Naive thymus-derived CD4-positive, alpha-beta T cell (primary cell): ENCODE data around the gene ADARB1. TPM values are rescaled to one million over a fixed set of nuclear protein-coding genes. Genes with fewer than 3 reads are reported as not detected.
A peak's percentile ranks its signal among the peaks of the same experiment; 100 is the strongest.

Experiments
- ATAC-seq: fragments of 150-1000 bp; cut with Tn5 transposase; 2 replicates; pipeline ENCODE4 v1.10.0; 2021; ENCODE audit warnings: mild to moderate bottlenecking, moderate library complexity
- CTCF ChIA-PET: fragments of 350-600 bp; sonication (Branson Sonifier 250); formaldehyde crosslinking; loops from one replicate; lab custom pipeline; 2021; ENCODE audit warnings: antibody characterized with exemption; lab: Charles Lee
- POLR2A ChIA-PET: fragments of 350-600 bp; sonication (Branson Sonifier 250); formaldehyde crosslinking; loops from one replicate; lab custom pipeline; 2021; ENCODE audit warnings: antibody characterized with exemption, inconsistent platforms; lab: Charles Lee
- DNase-seq, 9 donors: peaks; one replicate each; pipeline versions ENCODE4 v3.0.0 to v3.0.0-alpha.2; 2020 to 2022; ENCODE audit warnings: mixed read lengths in 1 of 9
- H3K27ac ChIP-seq: one replicate; pipeline ENCODE4 v1.7.0; 2013; ENCODE audit warnings: mild to moderate bottlenecking, low read depth, low read length, moderate library complexity
- H3K27me3 ChIP-seq, 2 donors: one replicate each; pipeline ENCODE4 v1.7.0; 2013; ENCODE audit warnings: low read length in 2 of 2, mild to moderate bottlenecking in 2 of 2, moderate library complexity in 2 of 2; ENCODE audit not compliant: control insufficient read depth in 2 of 2, insufficient read depth in 2 of 2
- H3K36me3 ChIP-seq, 3 experiments: 1 replicate in 2 of 3; 2 replicates in 1 of 3; pipeline ENCODE4 v1.7.0; 2013; ENCODE audit warnings: low read length in 3 of 3, mild to moderate bottlenecking in 3 of 3, moderate library complexity in 1 of 3; ENCODE audit not compliant: insufficient read depth in 3 of 3, control insufficient read depth in 2 of 3
- H3K4me1 ChIP-seq, 2 donors: one replicate each; pipeline ENCODE4 v1.7.0; 2013; ENCODE audit warnings: low read length in 2 of 2, mild to moderate bottlenecking in 2 of 2, moderate library complexity in 1 of 2; ENCODE audit not compliant: control insufficient read depth in 2 of 2, insufficient read depth in 2 of 2
- H3K4me3 ChIP-seq: 2 replicates; pipeline ENCODE4 v1.7.0; 2013; ENCODE audit warnings: mild to moderate bottlenecking, low read length
- H3K9me3 ChIP-seq, 3 experiments: 1 replicate in 2 of 3; 2 replicates in 1 of 3; pipeline ENCODE4 v1.7.0; 2013; ENCODE audit warnings: low read length in 3 of 3; ENCODE audit not compliant: control insufficient read depth in 2 of 3
- H3K27ac Mint-ChIP-seq, 9 donors: one replicate each; pipeline ENCODE4 v1.8.0; 2020 to 2022; ENCODE audit warnings: mixed read lengths in 9 of 9, mild to moderate bottlenecking in 8 of 9, moderate library complexity in 5 of 9, inconsistent platforms in 2 of 9
- H3K27me3 Mint-ChIP-seq, 5 donors: one replicate each; pipeline ENCODE4 v1.8.0; 2021 to 2022; ENCODE audit warnings: mixed read lengths in 5 of 5, mild to moderate bottlenecking in 1 of 5
- H3K36me3 Mint-ChIP-seq, 5 donors: one replicate each; pipeline ENCODE4 v1.8.0; 2020 to 2022; ENCODE audit warnings: mixed read lengths in 5 of 5, mild to moderate bottlenecking in 3 of 5, inconsistent platforms in 1 of 5
- H3K4me1 Mint-ChIP-seq, 7 donors: one replicate each; pipeline ENCODE4 v1.8.0; 2020 to 2022; ENCODE audit warnings: mixed read lengths in 7 of 7, mild to moderate bottlenecking in 3 of 7, inconsistent platforms in 1 of 7
- H3K4me3 Mint-ChIP-seq, 10 donors: one replicate each; pipeline ENCODE4 v1.8.0; 2020 to 2022; ENCODE audit warnings: mild to moderate bottlenecking in 10 of 10, mixed read lengths in 10 of 10, moderate library complexity in 6 of 10, inconsistent platforms in 2 of 10
- H3K9me3 Mint-ChIP-seq, 11 donors: one replicate each; pipeline ENCODE4 v1.8.0; 2020 to 2022; ENCODE audit warnings: mixed read lengths in 11 of 11, mild to moderate bottlenecking in 4 of 11, inconsistent platforms in 1 of 11, moderate library complexity in 1 of 11
- intact Hi-C, 2 donors: fragments of 100-400 bp; cut with micrococcal nuclease; formaldehyde crosslinking; loops; one replicate each; pipeline ENCODE4 v1.15.1; 2023
- polyA plus RNA-seq, 2 donors: library from polyadenylated mRNA; unstranded; fragments of 300-500 nt; fragmentation: Illumina TruSeq; gene quantifications; one replicate each; pipeline ENCODE4 v1.2.3, GENCODE V29; 2021
- total RNA-seq, 6 experiments: library from RNA in 5 of 6; stranded (reverse) in 5 of 6; gene quantifications; 1 replicate in 5 of 6; 2 replicates in 1 of 6; pipeline ENCODE4 v1.2.3 and lab custom pipeline; 2021 to 2026

ADARB1 gene
- total and polyA plus RNA-seq, 7 experiments from 2014 or later = 6.2 to 52.2 (median 38.4) TPM

DNA sequence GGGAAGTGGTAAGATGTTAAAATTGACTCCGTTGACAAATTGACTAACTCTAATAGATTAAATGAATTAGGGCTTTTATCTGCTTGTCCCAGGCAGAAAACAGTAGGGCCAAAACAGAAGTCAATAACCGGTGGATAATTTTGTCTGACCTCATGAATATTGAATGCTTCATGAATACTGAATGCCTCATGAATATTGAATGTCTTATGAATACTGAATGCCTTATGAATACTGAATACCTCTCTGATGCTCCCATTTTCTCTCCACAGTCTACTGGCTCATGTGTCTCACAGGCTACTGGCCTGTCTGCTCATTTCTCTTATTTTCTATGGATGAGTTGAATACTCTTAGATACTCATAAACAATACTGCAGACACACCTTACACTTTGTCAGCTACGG is 157.3 kb downstream of the ADARB1 start:
- no peaks in the 10 kb centered on the region for H3K36me3 ChIP-seq
- no peak overlapping the region for H3K27ac ChIP-seq
- Mint-ChIP-seq H3K27me3 (peaks cover 8 to 19% (median 12%) of the 10 kb centered on the region in 5 donors), H3K4me1 (peaks cover 3 to 20% (median 6%) of the 10 kb centered on the region in 7 donors), H3K36me3 (no peaks in the 10 kb centered on the region), H3K4me3 (no peak overlapping the region), H3K9me3 (peaks cover 0 to 2% (median 0%) of the 10 kb centered on the region in 11 donors), H3K27ac (no peak overlapping the region)
- H3K27me3 ChIP-seq = peaks cover 0 to 4% of the 10 kb centered on the region in 2 donors
- POLR2A ChIA-PET = no interaction called here
- DNase-seq (no peak), ATAC-seq (no peak)
- intact Hi-C loops = no loop called here
- H3K4me3 ChIP-seq = no peak overlapping the region
- H3K9me3 ChIP-seq = no peaks in the 10 kb centered on the region
- CTCF ChIA-PET = no interaction called here
- H3K4me1 ChIP-seq = peaks cover 0 to 23% of the 10 kb centered on the region in 2 donors

DNA sequence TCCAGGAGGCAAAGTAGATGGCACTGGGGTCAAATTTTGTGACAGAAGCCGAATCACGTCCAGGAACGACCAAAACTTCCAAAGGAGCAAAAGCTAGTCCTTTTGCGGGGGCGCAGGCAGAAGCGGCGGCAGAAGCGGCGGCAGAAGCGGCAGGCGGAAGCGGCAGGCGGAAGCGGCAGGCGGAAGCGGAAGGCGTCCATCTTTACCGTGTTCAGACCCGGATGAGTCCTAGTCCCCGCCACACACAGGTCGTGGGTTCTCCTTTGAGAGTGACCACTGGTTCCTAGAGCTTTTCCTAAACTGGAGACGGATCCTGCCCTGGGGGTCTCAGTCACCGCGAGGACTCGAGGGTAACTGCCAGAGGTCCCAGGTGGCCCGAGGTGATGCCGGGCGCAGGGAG is 159.7 kb downstream of the ADARB1 start:
- intact Hi-C loops = no loop called here
- H3K9me3 Mint-ChIP-seq = peaks cover 0 to 4% (median 0%) of the 10 kb centered on the region in 11 donors
- H3K27ac ChIP-seq = no peak overlapping the region
- ChIA-PET CTCF (no interaction called here), POLR2A (interaction anchor here (0.8 to 1.1 kb wide), 2 partner anchors 10 to 58 kb away, joined by 3 to 4 read pairs; no protein-coding TSS in a partner anchor)
- DNase-seq (no peak), ATAC-seq (no peak)
- H3K36me3 Mint-ChIP-seq = no peaks in the 10 kb centered on the region
- peaks cover 0 to 3% (median 0%) of the 10 kb centered on the region in 7 donors for H3K4me1 Mint-ChIP-seq
- no peak overlapping the region for H3K4me3 ChIP-seq
- H3K9me3 ChIP-seq = no peaks in the 10 kb centered on the region
- H3K27me3 Mint-ChIP-seq = peaks cover 16 to 34% (median 28%) of the 10 kb centered on the region in 5 donors
- H3K4me3 Mint-ChIP-seq = peak overlapping the region in 3 of 10 donors; percentile 17 to 54 (median 38)
- H3K27me3 ChIP-seq = peaks cover 0 to 4% of the 10 kb centered on the region in 2 donors
- H3K36me3 ChIP-seq = no peaks in the 10 kb centered on the region
- H3K4me1 ChIP-seq = peaks cover 0 to under 1% of the 10 kb centered on the region in 2 donors
- no peak overlapping the region for H3K27ac Mint-ChIP-seq

DNA sequence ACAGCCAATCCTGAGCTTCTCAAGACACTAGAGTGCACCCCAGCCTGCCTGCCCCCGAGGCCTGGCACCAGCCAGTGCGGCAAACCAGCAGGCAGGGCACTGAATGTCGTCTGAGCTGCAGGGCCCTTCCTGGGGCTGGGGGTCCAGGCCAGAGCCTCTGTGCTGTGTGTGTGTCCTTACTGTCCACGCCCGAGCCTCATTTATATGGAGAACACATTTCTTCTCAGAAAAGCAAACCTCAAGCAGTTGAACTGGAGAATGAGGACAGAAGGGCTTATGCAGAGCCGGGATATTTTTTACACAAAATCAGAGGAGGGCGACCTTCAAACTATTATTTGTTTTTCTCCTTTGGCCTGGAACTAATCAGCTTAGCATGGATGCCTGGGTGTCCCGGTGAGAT is 160.6 kb downstream of the ADARB1 start:
- Mint-ChIP-seq H3K4me3 (peak overlapping the region in 1 of 10 donors; percentile 54), H3K27ac (no peak overlapping the region), H3K9me3 (peaks cover 0 to 4% (median 0%) of the 10 kb centered on the region in 11 donors), H3K36me3 (no peaks in the 10 kb centered on the region), H3K27me3 (peaks cover 16 to 40% (median 28%) of the 10 kb centered on the region in 5 donors), H3K4me1 (peaks cover 0 to 3% (median 0%) of the 10 kb centered on the region in 7 donors)
- H3K4me1 ChIP-seq = no peaks in the 10 kb centered on the region
- H3K9me3 ChIP-seq = no peaks in the 10 kb centered on the region
- H3K36me3 ChIP-seq = no peaks in the 10 kb centered on the region
- POLR2A ChIA-PET = no interaction called here
- H3K27me3 ChIP-seq = peaks cover 0 to 4% of the 10 kb centered on the region in 2 donors
- ATAC-seq = no peak
- intact Hi-C loops = no loop called here
- H3K27ac ChIP-seq = no peak overlapping the region
- CTCF ChIA-PET = no interaction called here
- DNase-seq = no peak
- H3K4me3 ChIP-seq = no peak overlapping the region

DNA sequence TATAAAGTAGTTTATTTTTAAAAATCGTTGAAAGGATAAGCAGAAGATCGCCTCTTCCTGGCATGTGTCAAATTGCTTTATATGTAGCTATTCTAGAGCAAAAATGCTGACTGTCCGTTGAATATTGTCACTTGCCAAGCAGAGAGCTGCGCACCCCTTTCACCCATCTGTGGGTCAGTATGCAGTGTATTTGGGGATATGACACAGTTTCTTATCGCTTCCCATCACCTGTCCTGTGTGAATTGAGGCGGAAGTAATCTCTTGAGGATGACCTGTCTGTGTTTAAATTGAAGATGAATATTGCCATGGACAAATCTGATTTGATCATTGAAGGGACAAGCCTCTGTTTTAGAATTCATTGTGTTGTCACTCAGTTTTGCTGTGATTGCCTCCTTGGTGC is 161.1 kb downstream of the ADARB1 start:
- peaks cover 0 to 3% (median 0%) of the 10 kb centered on the region in 7 donors for H3K4me1 Mint-ChIP-seq
- ChIA-PET CTCF (no interaction called here), POLR2A (no interaction called here)
- Histone ChIP-seq H3K4me1 (no peaks in the 10 kb centered on the region), H3K4me3 (no peak overlapping the region), H3K36me3 (no peaks in the 10 kb centered on the region), H3K27me3 (peaks cover 0 to 4% of the 10 kb centered on the region in 2 donors), H3K9me3 (no peaks in the 10 kb centered on the region), H3K27ac (no peak overlapping the region)
- H3K9me3 Mint-ChIP-seq = peaks cover 0 to 4% (median 0%) of the 10 kb centered on the region in 11 donors
- DNase-seq (no peak), ATAC-seq (no peak)
- H3K36me3 Mint-ChIP-seq = no peaks in the 10 kb centered on the region
- peaks cover 16 to 43% (median 28%) of the 10 kb centered on the region in 5 donors for H3K27me3 Mint-ChIP-seq
- no peak overlapping the region for H3K4me3 Mint-ChIP-seq
- intact Hi-C loops = no loop called here
- peak overlapping the region in 1 of 9 donors; percentile 35 for H3K27ac Mint-ChIP-seq

DNA sequence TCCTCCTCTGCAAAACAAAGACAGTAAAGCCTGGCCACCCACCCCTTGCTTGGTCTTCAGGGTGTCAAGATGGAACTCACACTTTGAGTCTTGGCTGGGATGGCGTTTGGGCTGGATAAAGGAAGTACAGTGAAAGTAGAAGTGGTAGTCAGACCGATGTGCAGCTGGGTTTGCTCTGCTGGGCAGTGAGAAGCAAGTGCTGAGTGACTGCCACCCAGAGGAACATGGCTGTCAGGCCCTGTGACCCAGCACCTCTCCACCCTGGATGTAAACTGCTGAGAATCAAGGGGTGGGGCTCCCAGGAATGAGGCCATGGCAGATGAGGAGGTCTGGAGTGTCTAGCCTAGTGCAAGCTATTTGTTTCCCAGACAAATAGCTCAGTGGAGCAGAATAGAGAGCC is 162.1 kb downstream of the ADARB1 start:
- Mint-ChIP-seq H3K4me1 (peaks cover 0 to 3% (median 0%) of the 10 kb centered on the region in 7 donors), H3K27ac (no peak overlapping the region), H3K9me3 (peaks cover 0 to 7% (median 2%) of the 10 kb centered on the region in 11 donors), H3K27me3 (peaks cover 16 to 51% (median 31%) of the 10 kb centered on the region in 5 donors), H3K4me3 (no peak overlapping the region), H3K36me3 (peaks cover 0 to 1% (median 0%) of the 10 kb centered on the region in 5 donors)
- H3K4me3 ChIP-seq = no peak overlapping the region
- POLR2A ChIA-PET = interaction anchor here (0.5 kb wide), 1 partner anchor 211 kb away, joined by 3 read pairs; no protein-coding TSS in a partner anchor
- DNase-seq (no peak), ATAC-seq (peak; percentile 41)
- CTCF ChIA-PET = interaction anchor here (0.7 kb wide), 1 partner anchor 73 kb away, joined by 3 read pairs; no protein-coding TSS in a partner anchor
- H3K36me3 ChIP-seq = no peaks in the 10 kb centered on the region
- H3K27ac ChIP-seq = no peak overlapping the region
- no peaks in the 10 kb centered on the region for H3K9me3 ChIP-seq
- intact Hi-C loops = no loop called here
- no peaks in the 10 kb centered on the region for H3K4me1 ChIP-seq
- peaks cover 0 to 6% of the 10 kb centered on the region in 2 donors for H3K27me3 ChIP-seq

DNA sequence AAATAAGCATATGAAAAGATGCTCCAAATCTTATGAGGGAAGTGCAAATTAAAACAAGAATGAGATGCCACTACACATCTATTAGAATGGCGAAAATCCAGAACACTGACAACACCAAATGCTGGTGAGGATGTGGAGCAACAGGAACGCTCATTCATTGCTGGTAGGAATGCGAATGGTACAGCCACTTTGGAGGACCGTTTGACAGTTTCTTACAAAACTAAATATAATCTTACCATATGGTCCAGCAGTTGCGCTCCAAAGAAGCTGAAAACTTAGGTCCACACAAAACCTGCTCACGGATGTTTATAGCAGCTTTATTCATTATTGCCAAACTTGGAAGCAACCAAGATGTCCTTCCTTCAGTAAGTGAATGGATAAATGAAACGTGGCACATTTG is 163.0 kb downstream of the ADARB1 start:
- no peaks in the 10 kb centered on the region for H3K36me3 ChIP-seq
- H3K9me3 ChIP-seq = no peaks in the 10 kb centered on the region
- H3K27me3 ChIP-seq = peaks cover 0 to 6% of the 10 kb centered on the region in 2 donors
- Mint-ChIP-seq H3K4me3 (no peak overlapping the region), H3K4me1 (no peaks in the 10 kb centered on the region), H3K27me3 (peaks cover 20 to 48% (median 32%) of the 10 kb centered on the region in 5 donors), H3K36me3 (peaks cover 0 to 1% (median 0%) of the 10 kb centered on the region in 5 donors), H3K27ac (no peak overlapping the region), H3K9me3 (peaks cover 0 to 15% (median 4%) of the 10 kb centered on the region in 11 donors)
- POLR2A ChIA-PET = no interaction called here
- CTCF ChIA-PET = no interaction called here
- intact Hi-C loops = no loop called here
- H3K4me1 ChIP-seq = no peaks in the 10 kb centered on the region
- DNase-seq = no peak
- ATAC-seq = no peak
- no peak overlapping the region for H3K4me3 ChIP-seq
- no peak overlapping the region for H3K27ac ChIP-seq

DNA sequence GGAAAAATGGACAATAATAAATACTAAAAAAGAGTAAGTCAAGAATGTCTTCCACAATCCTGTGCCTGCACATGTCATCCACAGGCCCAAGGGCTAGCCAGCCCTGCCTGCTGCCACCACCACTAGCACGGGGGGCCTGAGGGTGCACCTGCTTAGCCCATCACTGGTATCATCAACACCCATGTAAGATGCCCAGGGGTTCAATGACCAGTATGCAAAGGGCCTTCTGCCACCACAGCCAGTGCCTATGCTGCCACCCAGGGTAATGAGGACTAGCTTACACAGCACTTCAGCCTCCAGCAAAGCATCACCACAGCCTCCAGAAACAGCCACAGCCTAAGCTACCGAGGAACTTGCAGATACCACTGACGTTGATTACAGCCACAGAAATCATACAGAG is 167.0 kb downstream of the ADARB1 start:
- H3K4me3 ChIP-seq = no peak overlapping the region
- peaks cover 0 to 2% of the 10 kb centered on the region in 2 donors for H3K27me3 ChIP-seq
- DNase-seq (no peak), ATAC-seq (no peak)
- H3K4me1 Mint-ChIP-seq = peaks cover 0 to 2% (median 0%) of the 10 kb centered on the region in 7 donors
- H3K36me3 Mint-ChIP-seq = peaks cover 0 to 6% (median 5%) of the 10 kb centered on the region in 5 donors
- H3K27me3 Mint-ChIP-seq = peaks cover 16 to 46% (median 19%) of the 10 kb centered on the region in 5 donors
- H3K9me3 Mint-ChIP-seq = peaks cover 3 to 35% (median 14%) of the 10 kb centered on the region in 11 donors
- intact Hi-C loops = no loop called here
- ChIA-PET CTCF (no interaction called here), POLR2A (no interaction called here)
- no peaks in the 10 kb centered on the region for H3K36me3 ChIP-seq
- no peaks in the 10 kb centered on the region for H3K4me1 ChIP-seq
- H3K4me3 Mint-ChIP-seq = no peak overlapping the region
- no peak overlapping the region for H3K27ac ChIP-seq
- H3K27ac Mint-ChIP-seq = no peak overlapping the region
- H3K9me3 ChIP-seq = peaks cover 0 to 4% (median 0%) of the 10 kb centered on the region in 3 experiments
